T-helper 1 cell treated with Interleukin-12 subunit alpha and Interleukin-12 subunit beta and Interleukin-4 antibody, amounts not matched to agents 30 μg/mL and 1 μg/mL, for 36 hours (primary cell): ENCODE results near the gene SULT6B1.
"Not testable (repeated sequence)": the region's sequence is repeated elsewhere in the genome, so short reads cannot be mapped to it uniquely, and the experiment has no call there.

ENCODE experiments used
- H3K27ac Mint-ChIP-seq: one replicate; pipeline ENCODE4 v1.8.0; 2021; ENCODE audit warnings: mild to moderate bottlenecking, mixed read lengths
- H3K27me3 Mint-ChIP-seq: one replicate; pipeline ENCODE4 v1.8.0; 2021; ENCODE audit warnings: low read depth, mixed read lengths
- H3K36me3 Mint-ChIP-seq: one replicate; pipeline ENCODE4 v1.8.0; 2021; ENCODE audit warnings: low read depth, mixed read lengths
- H3K4me1 Mint-ChIP-seq: one replicate; pipeline ENCODE4 v1.8.0; 2021; ENCODE audit warnings: low read depth, mixed read lengths
- H3K4me3 Mint-ChIP-seq: one replicate; pipeline ENCODE4 v1.8.0; 2021; ENCODE audit warnings: mild to moderate bottlenecking, moderate library complexity, mixed read lengths
- H3K9me3 Mint-ChIP-seq: one replicate; pipeline ENCODE4 v1.8.0; 2021; ENCODE audit warnings: mixed read lengths

Gene SULT6B1

GRCh38 chr2:37188570-37188969, at the start of gene SULT6B1:
Gene SULT6B1 (minus strand): TSS chr2:37188670. CDS start chr2:37188640, 30 bp downstream.
- Mint-ChIP-seq H3K4me3 (no peak within 1 kb of the TSS), H3K36me3 (peaks cover 1% of the 10 kb centered on the region), H3K27ac (no peak within 1 kb of the TSS), H3K27me3 (peaks cover 37% of the 10 kb centered on the region), H3K4me1 (peaks cover 6% of the 10 kb centered on the region), H3K9me3 (no peaks in the 10 kb centered on the region)

- Mint-ChIP-seq H3K36me3 (peaks cover 23% of the 10 kb centered on the region), H3K9me3 (no peaks in the 10 kb centered on the region), H3K27me3 (no peaks in the 10 kb centered on the region), H3K4me1 (peaks cover 18% of the 10 kb centered on the region), H3K27ac (no peak overlapping the region), H3K4me3 (no peak overlapping the region)
These were observed 43.9 kb upstream of the SULT6B1 start for GRCh38 chr2:37232131-37232933.

- peaks cover 27% of the 10 kb centered on the region for H3K36me3 Mint-ChIP-seq
- no peak within 1 kb of the TSS for H3K4me3 Mint-ChIP-seq
- no peak within 1 kb of the TSS for H3K27ac Mint-ChIP-seq
- H3K27me3 Mint-ChIP-seq: no peaks in the 10 kb centered on the region
- H3K9me3 Mint-ChIP-seq: no peaks in the 10 kb centered on the region
- peaks cover 20% of the 10 kb centered on the region for H3K4me1 Mint-ChIP-seq
These were observed 43.0 kb upstream of the SULT6B1 start, which contains the start of the genes CEBPZ and NDUFAF7 for GRCh38 chr2:37231241-37232130. Gene CEBPZ (minus strand): TSS chr2:37231596. CDS start chr2:37231567, 29 bp downstream. Gene NDUFAF7 (plus strand): TSS chr2:37231658. CDS start chr2:37231706, 48 bp downstream.

- no peaks in the 10 kb centered on the region for H3K27me3 Mint-ChIP-seq
These were observed 42.1 kb upstream of the SULT6B1 start for GRCh38 chr2:37230581-37230980.

GRCh38 chr2:37228788-37229187, 40.3 kb upstream of the SULT6B1 start:
- no peak overlapping the region for H3K4me3 Mint-ChIP-seq
- no peak overlapping the region for H3K27ac Mint-ChIP-seq
- peaks cover 24% of the 10 kb centered on the region for H3K36me3 Mint-ChIP-seq
- H3K4me1 Mint-ChIP-seq: peaks cover 20% of the 10 kb centered on the region
- H3K9me3 Mint-ChIP-seq: no peaks in the 10 kb centered on the region
- H3K27me3 Mint-ChIP-seq: no peaks in the 10 kb centered on the region

More at GRCh38 chr2:37230581-37230980, 42.1 kb upstream of the SULT6B1 start:
- H3K4me1 Mint-ChIP-seq: peaks cover 21% of the 10 kb centered on the region
- no peaks in the 10 kb centered on the region for H3K9me3 Mint-ChIP-seq
- no peak overlapping the region for H3K27ac Mint-ChIP-seq
- no peak overlapping the region for H3K4me3 Mint-ChIP-seq
- H3K36me3 Mint-ChIP-seq: peaks cover 25% of the 10 kb centered on the region

- Mint-ChIP-seq H3K27ac (no peak overlapping the region), H3K27me3 (no peaks in the 10 kb centered on the region), H3K4me3 (no peak overlapping the region), H3K4me1 (peaks cover 32% of the 10 kb centered on the region), H3K36me3 (peaks cover 34% of the 10 kb centered on the region), H3K9me3 (no peaks in the 10 kb centered on the region)
These were observed 38.4 kb upstream of the SULT6B1 start for GRCh38 chr2:37226863-37227262.

GRCh38 chr2:37225129-37225528, 36.7 kb upstream of the SULT6B1 start:
- H3K27ac Mint-ChIP-seq, H3K9me3 Mint-ChIP-seq, H3K4me3 Mint-ChIP-seq, H3K27me3 Mint-ChIP-seq: not testable (repeated sequence)
- peaks cover 36% of the 10 kb centered on the region for H3K4me1 Mint-ChIP-seq
- peaks cover 49% of the 10 kb centered on the region for H3K36me3 Mint-ChIP-seq

GRCh38 chr2:37224063-37224462, 35.6 kb upstream of the SULT6B1 start:
- no peaks in the 10 kb centered on the region for H3K9me3 Mint-ChIP-seq
- no peak overlapping the region for H3K27ac Mint-ChIP-seq
- no peaks in the 10 kb centered on the region for H3K27me3 Mint-ChIP-seq
- peaks cover 33% of the 10 kb centered on the region for H3K4me1 Mint-ChIP-seq
- no peak overlapping the region for H3K4me3 Mint-ChIP-seq
- peaks cover 52% of the 10 kb centered on the region for H3K36me3 Mint-ChIP-seq

GRCh38 chr2:37223131-37223530, 34.7 kb upstream of the SULT6B1 start:
- peaks cover 30% of the 10 kb centered on the region for H3K4me1 Mint-ChIP-seq
- H3K4me3 Mint-ChIP-seq: no peak overlapping the region
- H3K27me3 Mint-ChIP-seq: no peaks in the 10 kb centered on the region
- no peaks in the 10 kb centered on the region for H3K9me3 Mint-ChIP-seq
- peaks cover 56% of the 10 kb centered on the region for H3K36me3 Mint-ChIP-seq
- no peak overlapping the region for H3K27ac Mint-ChIP-seq

- Mint-ChIP-seq H3K4me1 (peaks cover 19% of the 10 kb centered on the region), H3K27ac (no peak overlapping the region), H3K36me3 (peaks cover 56% of the 10 kb centered on the region), H3K4me3 (no peak overlapping the region), H3K9me3 (no peaks in the 10 kb centered on the region), H3K27me3 (no peaks in the 10 kb centered on the region)
These were observed 30.6 kb upstream of the SULT6B1 start for GRCh38 chr2:37219046-37219445.

GRCh38 chr2:37215250-37215649, 26.8 kb upstream of the SULT6B1 start:
- H3K4me3 Mint-ChIP-seq: no peak overlapping the region
- H3K36me3 Mint-ChIP-seq: peaks cover 52% of the 10 kb centered on the region
- peaks cover 1% of the 10 kb centered on the region for H3K4me1 Mint-ChIP-seq
- no peaks in the 10 kb centered on the region for H3K9me3 Mint-ChIP-seq
- H3K27me3 Mint-ChIP-seq: no peaks in the 10 kb centered on the region
- H3K27ac Mint-ChIP-seq: no peak overlapping the region

GRCh38 chr2:37211939-37212338, 23.5 kb upstream of the SULT6B1 start:
- peaks cover 1% of the 10 kb centered on the region for H3K4me1 Mint-ChIP-seq
- H3K4me3 Mint-ChIP-seq: no peak overlapping the region
- peaks cover 30% of the 10 kb centered on the region for H3K9me3 Mint-ChIP-seq
- no peak overlapping the region for H3K27ac Mint-ChIP-seq
- no peaks in the 10 kb centered on the region for H3K27me3 Mint-ChIP-seq
- peaks cover 69% of the 10 kb centered on the region for H3K36me3 Mint-ChIP-seq

GRCh38 chr2:37211212-37211611, 22.7 kb upstream of the SULT6B1 start:
- Mint-ChIP-seq H3K4me1 (peaks cover 1% of the 10 kb centered on the region), H3K9me3 (peaks cover 37% of the 10 kb centered on the region), H3K4me3 (no peak overlapping the region), H3K36me3 (peaks cover 69% of the 10 kb centered on the region), H3K27me3 (no peaks in the 10 kb centered on the region), H3K27ac (no peak overlapping the region)

- H3K4me1 Mint-ChIP-seq: peaks cover 10% of the 10 kb centered on the region
- H3K27me3 Mint-ChIP-seq, H3K4me3 Mint-ChIP-seq, H3K27ac Mint-ChIP-seq: not testable (repeated sequence)
- peaks cover 90% of the 10 kb centered on the region for H3K36me3 Mint-ChIP-seq
- peaks cover 55% of the 10 kb centered on the region for H3K9me3 Mint-ChIP-seq
These were observed 18.3 kb upstream of the SULT6B1 start for GRCh38 chr2:37206760-37207159.
